Measurements from ENCODE around the gene RNF128.

The RNF128 gene, protein sequence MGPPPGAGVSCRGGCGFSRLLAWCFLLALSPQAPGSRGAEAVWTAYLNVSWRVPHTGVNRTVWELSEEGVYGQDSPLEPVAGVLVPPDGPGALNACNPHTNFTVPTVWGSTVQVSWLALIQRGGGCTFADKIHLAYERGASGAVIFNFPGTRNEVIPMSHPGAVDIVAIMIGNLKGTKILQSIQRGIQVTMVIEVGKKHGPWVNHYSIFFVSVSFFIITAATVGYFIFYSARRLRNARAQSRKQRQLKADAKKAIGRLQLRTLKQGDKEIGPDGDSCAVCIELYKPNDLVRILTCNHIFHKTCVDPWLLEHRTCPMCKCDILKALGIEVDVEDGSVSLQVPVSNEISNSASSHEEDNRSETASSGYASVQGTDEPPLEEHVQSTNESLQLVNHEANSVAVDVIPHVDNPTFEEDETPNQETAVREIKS

DNA sequence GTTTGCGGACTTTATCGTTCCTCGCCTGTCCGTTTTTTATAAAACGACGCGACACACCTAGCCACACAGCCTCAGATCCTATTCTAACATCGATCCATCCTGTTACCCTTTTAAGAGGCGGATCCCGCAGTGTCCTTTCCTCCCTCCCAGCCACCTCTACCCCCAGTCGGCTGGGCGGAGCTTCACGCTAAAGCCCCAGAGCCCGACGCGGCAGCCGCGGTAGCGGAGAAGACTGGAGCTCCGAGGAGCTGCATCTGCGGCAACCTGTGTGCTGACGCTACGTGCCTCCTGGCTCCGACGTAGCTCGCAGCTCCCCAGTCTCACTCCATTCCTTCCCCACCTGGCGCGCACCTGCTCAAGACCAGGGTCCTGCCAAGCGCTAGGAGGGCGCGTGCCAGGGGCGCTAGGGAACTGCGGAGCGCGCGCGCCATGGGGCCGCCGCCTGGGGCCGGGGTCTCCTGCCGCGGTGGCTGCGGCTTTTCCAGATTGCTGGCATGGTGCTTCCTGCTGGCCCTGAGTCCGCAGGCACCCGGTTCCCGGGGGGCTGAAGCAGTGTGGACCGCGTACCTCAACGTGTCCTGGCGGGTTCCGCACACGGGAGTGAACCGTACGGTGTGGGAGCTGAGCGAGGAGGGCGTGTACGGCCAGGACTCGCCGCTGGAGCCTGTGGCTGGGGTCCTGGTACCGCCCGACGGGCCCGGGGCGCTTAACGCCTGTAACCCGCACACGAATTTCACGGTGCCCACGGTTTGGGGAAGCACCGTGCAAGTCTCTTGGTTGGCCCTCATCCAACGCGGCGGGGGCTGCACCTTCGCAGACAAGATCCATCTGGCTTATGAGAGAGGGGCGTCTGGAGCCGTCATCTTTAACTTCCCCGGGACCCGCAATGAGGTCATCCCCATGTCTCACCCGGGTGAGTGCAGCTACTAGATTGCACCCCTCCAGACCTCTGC lies at the start of gene RNF128:
Gene RNF128, plus strand, starts transcription at position 217 of the 953 bp plus-strand sequence. Its CDS starts 213 bp downstream, at position 430.
- peak; percentile 1 for DNase-seq (ENCODE audit: low read depth)

DNA sequence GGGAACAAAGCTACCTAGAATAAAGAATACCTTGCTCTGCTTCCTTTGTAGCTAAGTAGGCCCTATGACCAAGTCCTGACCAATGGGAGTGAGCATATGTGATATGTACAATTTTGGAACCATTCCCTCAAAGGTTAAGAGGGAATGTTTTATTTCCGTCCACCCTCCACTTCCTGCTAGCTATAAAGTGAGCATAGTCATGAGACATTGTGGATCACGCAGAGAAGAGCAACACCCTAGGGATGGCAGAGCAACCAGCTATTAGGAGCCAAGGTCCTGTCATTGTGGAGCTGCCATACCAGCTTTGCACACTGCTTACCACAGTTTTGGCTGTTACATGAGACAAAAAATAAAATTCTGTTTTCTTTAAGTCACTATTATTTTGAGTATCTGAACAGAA lies 45.8 kb upstream of the RNF128 start:
- DNase-seq (ENCODE audit: low read depth) = no peak

DNA sequence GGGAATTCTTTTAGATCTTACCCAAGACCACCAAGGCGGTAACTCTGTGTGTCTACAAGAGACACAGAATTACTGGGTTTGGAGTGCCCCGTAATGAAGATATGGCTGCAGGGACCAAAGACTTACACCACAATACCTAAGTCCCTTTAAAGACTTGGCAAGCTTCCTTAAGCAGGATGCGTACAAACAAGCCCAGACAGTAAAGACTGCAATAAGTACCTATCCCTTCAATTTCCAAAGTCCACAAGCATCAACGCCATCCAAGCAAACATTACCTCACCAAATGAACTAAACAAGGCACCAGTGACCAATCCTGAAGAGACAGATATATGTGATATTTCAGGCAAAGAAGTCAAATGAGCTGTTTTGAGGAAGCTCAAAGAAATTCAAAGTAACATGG lies 42.3 kb upstream of the RNF128 start:
- no peak for DNase-seq (ENCODE audit: low read depth)

DNA sequence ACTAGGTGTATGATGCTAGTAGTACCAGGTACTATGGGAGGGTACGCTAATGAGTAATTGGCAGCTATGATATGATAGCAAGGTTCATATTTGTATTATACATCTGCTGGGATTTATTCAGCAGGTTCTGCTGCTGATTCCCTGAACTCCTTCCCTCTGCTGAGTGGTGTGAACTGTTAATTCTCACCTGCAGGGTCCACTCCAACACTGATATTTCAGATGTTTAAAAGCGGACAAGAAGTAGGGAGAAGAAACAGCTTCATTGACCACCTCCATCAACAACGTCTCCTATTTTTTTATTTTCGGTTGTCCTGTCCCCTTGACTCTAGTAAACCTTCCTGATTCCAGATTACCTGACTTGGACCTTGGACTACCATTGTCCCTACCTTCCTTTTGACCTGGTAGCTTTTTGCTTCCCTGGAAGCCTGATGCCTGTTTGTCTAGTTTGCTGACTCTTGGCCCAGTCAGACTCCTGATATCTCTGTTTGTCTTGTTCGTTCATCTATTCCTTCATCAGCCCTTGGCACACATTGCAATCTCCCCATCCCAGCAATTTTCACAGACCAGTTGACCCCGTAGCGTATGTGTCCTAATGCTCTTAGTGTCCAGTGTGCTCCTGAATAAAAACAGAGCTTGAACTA lies 34.0 kb upstream of the RNF128 start:
- DNase-seq (ENCODE audit: low read depth) = no peak

DNA sequence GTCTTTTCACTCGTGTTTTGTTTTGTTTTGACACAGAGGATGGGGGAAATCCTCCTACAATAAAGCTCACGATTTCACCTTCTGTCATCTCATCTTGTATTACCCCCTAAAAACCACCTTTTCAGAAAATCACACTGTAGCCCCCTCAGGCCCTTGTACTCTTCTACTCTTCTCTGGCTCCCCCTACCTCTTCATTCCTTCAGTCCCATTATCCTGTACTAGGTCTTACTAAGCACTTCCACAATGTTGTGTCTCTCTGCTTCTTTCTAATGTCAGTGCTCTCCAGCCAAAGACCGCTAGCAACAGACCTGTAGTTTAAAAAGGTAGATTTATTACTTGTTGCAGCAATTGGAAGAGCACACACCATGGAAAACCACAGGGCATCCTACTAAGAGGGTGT lies 30.0 kb upstream of the RNF128 start:
- DNase-seq (ENCODE audit: low read depth) = no peak

DNA sequence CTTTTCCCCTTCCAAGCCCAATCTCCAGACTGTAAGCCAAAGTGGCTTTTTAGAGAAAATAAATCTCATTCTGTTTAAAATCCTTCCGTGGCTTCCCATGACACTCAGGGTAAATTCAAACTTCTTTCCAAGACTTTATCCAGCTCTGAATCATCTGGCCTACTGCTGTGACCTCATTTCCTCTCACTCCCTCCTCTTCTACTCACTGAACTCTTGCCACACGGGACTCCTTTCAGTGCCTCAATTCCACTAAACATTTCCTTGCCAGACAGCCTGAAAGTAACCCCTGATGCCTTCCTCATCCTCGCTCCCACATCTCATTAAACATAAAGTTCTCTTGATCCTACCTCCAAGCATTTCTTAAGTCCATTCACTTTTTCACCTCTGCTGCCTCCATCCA lies 27.8 kb upstream of the RNF128 start:
- no peak for DNase-seq (ENCODE audit: low read depth)

DNA sequence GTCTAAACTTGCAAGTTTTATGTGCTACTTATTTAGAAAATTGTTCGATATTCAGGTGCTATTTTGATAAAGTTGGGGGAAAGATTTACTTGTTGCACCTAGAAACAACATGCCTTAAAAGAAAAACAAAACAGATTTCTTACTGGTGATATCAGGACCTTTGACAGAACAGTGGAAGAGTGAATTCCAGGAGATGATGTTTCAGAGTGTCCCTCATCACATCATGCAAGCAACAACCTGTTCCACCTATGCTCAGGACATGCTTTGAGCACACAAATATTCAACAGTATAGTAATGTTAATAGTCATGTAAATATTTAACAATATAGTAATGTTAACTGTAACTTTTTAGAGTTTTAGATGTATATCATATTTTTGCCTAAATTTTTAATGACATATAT lies 23.9 kb upstream of the RNF128 start:
- no peak for DNase-seq (ENCODE audit: low read depth)

DNA sequence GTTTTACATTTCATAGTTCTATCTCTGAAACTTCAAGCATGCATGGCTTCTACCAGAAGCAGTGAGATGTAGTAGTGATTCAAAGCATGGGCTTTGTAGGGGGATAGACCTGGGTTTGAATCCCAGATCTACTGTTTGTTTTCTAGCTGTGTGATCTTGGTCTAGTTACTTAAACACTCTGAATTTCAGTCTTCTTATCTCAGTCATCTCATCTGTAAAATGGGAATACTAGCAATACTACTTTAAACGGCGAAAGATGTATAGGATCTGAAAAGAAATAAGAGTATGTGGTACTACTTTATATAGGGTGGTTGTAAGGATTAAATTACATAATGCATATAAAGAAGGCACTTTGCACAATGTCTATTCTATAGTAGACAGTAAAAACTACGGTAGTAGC lies 20.0 kb upstream of the RNF128 start:
- no peak for DNase-seq (ENCODE audit: low read depth)

DNA sequence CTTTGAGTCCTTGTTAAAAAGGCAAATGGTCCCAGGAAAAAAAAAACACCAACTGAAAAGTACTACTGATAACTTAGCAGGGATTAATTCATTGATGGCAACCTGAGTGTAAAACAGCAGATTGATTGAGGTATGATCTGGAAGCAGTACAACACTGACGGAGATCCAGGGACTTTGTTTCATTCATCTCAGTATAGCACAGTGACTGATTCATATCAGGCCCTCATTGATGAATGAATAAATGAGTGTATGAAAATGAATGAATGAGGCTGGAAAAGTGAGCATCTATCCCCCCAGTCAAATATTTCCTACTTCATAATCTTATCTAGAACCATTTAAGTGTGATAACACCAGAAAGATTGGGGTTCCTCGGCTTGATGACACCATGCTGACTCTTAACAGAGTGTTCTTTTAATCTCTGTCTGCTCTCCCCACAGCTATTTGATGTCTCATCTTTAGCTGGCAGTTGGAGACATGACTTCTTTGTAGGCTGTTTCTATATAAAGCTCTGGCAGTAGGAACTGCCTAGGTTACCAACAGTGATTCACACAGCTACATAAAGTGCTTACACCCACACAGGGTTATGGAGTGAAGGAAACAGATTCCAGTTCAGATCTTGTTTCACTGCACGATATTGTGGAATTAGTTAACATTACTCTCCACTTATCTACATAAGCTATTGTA lies 18.6 kb upstream of the RNF128 start:
- DNase-seq (ENCODE audit: low read depth) = no peak

DNA sequence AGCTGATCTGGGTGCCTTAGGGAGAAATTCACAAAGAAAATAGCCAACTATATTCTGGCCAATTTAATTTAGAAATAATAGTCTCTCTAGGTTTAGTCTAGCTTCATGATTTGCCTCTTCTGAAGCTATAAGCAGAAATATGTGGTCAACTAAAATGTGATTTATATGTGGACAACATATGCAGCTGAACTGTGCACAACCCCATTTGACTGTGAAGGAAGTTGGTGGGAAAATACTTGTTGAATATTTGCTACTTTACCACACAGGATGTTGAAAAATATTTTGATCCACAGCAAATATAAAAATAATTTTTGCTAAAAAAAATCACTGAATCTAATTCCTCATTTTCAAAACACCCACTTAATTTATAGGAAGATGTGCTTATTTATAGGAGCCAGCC lies 15.7 kb upstream of the RNF128 start:
- DNase-seq (ENCODE audit: low read depth) = no peak

DNA sequence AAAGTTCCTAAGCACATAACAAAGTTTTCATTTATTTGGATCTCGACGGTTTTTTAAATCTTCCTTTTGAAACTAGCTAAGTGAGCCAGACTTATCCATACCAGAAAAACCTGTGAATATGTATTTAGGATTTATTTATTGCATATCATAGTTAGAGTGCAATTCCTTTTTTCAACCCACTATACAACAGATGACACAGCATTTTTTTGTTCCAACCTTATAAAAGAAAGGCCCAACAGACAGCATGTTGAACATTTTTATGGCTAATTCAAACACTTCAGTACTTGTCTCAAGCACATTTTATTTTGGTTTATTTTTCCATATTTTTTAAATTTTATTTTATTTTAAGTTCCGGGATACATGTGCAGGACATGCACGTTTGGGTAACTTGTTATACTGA lies 15.1 kb upstream of the RNF128 start:
- no peak for DNase-seq (ENCODE audit: low read depth)

DNA sequence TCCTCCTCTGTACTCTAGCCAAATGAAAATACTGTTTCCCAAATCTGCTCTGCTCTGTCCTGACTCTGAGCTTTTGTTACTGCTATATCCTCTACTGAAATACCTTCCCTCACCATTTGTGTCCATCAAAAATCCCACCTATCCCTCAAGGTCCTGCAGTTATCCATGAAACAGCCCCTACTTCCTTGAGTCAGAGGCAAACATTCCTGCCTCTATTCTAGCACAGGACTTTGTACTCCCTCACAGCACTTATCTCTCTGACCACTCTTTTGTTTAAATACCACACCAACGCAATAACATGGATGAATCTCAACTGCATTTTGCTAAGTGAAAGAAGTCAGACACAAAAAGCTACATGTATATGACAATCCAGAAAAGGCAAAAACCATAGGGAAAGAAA lies 10.5 kb upstream of the RNF128 start:
- DNase-seq (ENCODE audit: low read depth) = no peak

DNA sequence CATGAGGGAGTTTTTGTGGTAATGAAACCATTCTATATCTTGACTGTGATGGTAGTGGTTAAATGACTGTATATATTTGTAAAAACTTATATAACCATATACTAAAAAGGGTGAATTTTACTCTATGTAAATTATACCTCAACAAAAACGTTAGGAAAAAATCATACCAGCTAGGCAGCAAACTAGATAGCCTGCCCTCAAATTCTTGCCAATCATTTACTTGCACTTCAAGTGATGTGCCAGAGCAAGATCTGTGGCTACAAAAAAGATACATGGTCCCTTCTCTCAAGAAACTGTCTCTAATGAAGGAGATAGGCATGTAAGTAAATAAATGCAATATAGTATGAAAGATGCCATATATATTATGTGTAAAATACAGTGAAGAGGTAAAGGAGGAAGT lies 10.0 kb upstream of the RNF128 start:
- no peak for DNase-seq (ENCODE audit: low read depth)

DNA sequence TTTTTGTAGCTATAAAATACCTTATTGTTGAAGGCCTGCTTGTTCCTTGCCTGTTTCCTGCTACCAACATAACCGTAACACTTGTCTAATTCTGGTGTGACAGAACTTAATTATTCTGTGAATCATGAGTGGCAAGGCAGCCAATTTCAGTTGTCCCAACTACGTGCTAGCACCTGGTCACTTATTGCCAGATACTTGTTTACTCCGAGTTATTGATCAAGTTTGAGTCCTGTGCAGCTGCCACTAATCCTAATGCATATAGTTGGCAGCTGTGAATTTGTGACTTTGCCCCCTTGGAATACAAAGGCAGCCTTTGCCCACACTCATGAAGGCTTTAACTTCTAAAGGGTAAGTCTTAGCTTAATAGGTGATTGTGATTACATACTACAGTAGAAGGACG lies 7.8 kb upstream of the RNF128 start:
- DNase-seq (ENCODE audit: low read depth) = no peak

DNA sequence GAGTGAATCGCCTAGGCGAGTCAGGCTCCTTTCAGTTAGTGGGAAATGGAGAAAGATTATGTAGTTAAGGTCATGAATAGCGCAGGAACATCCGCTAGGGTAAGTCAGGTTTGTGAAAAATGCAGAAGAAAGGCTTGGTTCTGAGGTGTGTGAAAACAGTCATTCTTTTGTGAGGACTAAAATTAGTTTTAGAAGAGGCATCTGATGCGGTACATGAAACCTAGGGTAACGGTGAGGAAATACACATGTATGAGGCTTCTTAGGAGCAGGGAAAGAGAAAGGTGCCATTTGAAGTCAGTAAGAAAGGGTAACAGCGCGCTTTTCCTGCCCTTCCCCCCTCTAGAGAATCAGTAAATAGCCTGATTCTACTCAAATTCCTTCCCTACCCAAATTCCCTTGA lies 570 bp upstream of the RNF128 start:
- no peak for DNase-seq (ENCODE audit: low read depth)

DNA sequence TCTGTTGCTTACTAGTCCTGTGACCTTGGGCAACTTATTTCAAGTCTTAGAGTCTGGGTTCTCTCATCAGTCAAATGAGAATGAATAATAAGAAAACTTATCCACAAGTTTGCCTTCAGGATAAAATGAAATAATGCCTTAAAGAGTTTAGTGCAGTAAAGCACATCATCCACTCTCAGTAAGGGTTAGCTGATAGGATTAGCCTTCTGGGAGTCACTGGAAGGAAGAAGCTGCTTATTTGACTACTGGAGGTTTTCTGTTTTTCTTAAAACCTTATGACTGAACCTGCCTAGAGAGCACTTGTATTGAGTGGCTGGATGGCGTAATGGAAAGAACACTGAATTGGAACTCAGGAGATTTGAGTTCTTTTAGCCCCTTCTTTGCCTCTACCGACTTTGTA lies 1.8 kb downstream of the RNF128 start:
- no peak for DNase-seq (ENCODE audit: low read depth)

DNA sequence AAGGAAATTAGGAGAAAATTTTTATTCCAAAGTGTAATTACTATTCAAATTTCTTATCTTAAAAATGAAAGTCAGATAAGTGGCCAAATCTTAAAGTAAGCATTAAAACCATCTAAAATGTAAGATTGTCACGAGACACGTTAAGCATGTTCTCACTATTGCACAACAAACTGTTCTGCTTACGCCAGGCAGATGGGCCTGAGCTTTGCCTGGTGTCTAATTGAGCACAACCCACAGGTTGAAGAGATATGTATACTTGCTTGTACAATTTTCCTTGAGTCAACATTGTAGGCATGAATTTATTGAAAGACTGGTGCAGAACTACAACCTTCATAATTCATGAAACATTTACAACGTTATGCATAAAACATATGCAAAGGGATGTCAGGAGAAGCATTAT lies 3.9 kb downstream of the RNF128 start:
- DNase-seq (ENCODE audit: low read depth) = no peak

DNA sequence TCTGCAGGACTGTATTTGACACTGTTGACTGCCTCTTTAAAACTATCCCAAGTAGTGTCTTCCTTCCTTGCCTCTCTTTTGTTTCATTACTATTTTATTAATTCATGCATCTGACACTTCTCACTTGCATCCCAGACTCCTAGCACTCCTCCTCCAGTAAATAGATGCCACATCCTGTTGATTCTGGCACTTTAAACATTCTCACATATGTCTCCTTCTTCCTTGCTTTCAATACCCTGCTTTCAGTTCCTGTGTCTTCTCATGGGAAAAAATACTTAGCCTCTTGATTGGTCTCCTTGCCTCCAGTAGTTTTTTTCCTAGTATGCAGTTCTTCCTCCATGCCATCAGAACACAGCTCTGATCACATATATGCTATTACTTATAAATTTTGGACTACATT lies 5.1 kb downstream of the RNF128 start:
- no peak for DNase-seq (ENCODE audit: low read depth)

DNA sequence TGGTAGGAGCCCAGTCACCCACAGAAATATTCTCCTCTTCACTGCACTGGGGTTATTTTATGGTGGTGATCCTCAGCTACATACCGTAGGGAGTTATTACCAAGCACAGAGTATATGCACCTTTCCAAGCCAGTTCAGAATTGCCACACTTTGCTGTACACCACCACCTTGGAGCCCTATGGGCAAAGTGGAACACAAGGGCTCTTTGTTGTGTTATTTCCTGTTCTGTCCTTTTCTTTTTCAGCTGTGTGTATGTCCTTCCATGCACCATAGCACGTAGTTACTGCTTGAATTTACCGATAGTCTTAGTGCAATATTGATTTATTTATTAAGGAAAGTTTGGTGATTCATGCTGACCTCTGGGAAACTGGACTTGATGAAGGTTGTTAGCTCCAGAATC lies 8.3 kb downstream of the RNF128 start:
- DNase-seq (ENCODE audit: low read depth) = no peak

DNA sequence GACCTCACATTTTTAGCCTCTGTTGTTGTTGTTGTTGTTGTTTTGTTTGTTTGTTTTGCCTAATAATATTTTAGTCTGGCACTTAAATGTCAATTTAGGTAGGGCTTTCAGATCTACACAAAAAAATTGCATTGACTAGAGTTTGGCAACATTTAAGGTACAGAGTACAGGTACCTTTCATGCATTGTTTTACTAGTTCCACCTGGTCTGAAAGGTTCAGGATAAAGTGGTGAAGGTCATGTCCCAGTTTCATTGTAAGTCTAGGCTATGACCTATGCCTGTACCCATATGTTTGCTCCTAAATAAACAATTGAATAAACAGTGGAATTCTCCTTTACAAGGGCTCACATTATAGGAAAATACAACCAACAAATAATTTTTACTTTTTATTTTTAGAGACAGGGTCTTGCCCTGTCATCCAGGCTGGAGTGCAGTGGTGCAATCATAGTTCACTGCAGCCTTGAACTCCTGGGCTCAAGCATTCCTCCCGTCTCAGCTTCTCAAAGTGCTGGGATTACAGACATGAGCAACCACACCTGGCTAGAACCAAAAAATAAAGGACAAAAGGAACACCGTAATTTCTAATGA lies 13.8 kb downstream of the RNF128 start:
- no peak for DNase-seq (ENCODE audit: low read depth)

DNA sequence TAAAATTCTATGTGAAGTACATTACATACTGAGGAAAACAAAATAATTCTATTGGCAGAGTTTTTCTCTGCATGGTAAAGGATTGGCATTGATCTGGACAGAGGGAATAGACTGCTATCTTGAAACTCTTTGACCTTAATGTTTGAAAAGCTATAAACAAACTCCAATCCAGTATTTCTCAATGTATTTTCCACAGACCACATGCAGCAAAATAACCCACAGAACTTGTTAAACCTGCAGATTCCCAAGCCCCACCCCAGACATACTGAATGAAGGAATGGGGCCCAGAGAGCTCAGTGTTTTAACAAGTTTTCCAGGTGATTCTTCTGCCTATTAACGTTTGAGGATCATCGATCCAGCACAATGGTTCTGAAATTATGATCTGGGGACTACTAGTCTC lies 15.7 kb downstream of the RNF128 start:
- DNase-seq (ENCODE audit: low read depth) = no peak

DNA sequence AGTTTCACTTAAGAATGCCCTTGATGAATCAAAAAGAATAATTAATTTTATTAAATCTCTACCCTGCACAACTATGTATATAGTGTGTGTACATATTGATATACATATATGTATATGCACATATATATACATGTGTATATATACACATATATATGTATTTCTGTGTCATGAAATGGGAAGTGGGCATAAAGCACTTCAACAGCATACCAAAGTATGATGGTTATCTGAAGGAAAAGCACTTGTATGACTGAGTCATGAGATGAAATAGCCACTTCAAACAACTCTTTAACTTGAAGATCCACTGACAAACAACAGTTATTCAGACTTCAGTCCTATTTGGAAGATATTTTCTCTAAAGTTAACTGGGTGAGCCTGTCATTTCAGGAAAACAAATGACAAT lies 16.3 kb downstream of the RNF128 start:
- DNase-seq (ENCODE audit: low read depth) = no peak
